Suppressor macrophage treated with lipopolysaccharide for 1 hour (primary cell): ENCODE data around the gene USP34.
"Not testable (repeated sequence)": the region's sequence is repeated elsewhere in the genome, so short reads cannot be mapped to it uniquely, and the experiment has no call there.

Source experiments
- DNase-seq, 3 donors: peaks; one replicate each; pipeline ENCODE4 v3.0.0-alpha.2; 2020 to 2022

The USP34 gene

DNA sequence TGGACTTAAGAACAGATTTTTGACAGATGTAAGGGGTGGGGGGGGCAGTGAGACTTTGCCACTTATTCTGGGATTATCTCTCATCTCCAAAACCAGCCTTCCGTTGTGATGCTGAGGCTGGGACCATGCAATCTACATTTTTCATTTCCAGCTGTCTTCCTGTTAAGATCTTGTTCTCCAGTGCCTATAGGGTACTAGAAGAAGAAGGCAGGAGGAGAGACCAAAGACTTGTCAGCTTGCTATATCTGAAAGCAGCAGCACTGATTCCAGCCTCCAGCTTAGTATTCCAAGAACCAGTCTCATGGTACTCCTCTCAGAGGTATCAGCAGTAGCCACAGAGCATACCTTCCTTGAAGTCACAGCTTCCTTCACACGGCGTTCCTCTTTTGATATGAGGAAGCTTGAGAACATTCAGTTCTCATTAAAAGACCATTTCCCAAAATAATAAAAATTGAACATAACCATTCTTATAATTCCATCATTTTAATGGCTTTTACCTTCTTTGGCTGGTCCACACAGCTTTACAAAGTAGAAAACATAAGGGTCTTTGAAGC lies 49.8 kb downstream of the USP34 start:
- peak; percentile 29 to 41 (median 39) for DNase-seq

DNA sequence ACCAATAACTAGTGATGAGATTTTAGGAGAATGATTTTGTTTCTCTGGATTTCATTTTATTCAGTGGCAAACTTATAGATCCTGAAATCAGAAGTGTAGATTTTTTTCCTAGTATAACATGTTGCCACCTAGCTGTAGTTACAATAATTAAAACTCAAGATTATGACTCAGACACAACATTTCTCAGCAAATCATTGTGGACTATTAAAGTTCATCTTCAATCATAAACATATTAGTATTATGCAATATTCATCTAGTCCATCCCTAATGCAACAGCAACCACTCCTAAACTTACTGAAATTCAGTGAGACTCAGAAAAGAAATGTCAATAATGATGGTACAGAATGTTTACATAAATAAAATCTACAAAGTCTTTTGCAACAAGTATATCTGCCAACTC lies 51.3 kb downstream of the USP34 start:
- DNase-seq, result no peak

DNA sequence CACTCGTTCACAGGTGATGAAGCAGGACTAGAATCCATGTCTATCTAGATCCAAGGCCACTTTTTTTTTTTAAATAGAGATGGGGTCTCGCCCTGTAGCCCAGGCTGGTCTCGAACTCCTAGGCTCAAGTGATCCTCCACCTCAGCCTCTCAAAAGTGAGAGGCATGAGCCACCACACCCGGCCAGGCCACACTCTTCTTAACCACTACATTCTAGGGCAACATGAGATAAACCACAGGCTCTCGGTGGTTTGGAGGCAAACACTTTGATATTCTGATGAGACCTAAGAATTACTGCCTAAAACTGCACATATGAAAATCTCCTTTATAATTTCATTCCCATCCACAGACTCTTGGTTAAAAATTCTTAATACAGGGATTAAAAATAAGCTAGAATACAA lies 51.8 kb downstream of the USP34 start:
- DNase-seq, result no peak

DNA sequence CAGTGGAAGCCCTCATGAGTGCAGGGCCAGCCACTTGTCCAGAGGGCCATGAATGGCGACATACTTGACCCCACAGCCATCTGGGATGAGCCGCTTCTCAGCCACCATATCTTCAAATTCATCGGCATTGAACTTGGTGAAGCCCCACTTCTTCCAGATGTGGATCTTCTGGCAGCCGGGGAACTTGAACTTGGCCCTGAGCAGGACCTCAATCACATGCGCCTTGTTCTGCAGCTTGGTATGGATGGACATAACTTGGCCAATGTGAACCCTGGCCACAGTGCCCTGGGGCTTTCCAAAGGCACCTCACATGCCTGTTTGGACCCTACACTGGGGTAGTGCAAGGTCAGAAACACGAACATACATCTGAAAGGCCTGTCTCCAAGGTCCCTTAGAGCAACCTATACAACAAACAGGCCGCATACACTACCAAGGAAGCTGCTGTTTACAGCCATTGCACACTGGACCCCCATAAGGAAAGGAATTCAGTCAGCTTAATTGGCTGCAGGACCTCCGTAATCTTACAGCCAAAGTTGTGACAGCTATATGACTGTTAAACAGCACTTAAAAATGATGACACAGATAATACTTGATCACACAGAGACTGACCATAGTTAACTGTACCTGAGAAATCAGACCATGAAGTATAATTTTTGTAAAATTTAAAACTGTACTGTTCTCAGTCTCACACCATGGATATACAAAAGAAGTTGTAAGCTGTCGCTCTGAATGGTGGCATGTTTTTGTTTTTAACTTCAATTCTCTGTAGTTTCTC lies 53.8 kb downstream of the USP34 start:
- DNase-seq, result no peak

DNA sequence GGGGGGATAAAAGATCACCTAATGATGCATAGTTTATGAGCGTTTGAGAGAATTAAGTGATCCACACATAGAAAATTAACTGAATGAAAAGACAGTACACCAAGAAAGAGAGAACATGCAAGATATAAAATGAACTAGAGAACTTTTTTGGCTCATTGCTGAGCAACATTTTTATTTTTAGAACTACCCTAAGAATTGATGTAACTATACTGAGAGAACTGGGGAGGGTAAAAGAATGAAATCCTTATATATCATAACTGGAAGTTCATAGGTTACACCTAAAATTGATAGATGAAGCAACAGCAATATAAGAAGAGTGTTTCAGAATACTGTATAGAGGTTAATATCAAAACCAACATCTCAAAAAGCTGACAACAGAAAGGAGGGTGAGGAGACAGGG lies 55.6 kb downstream of the USP34 start:
- no peak for DNase-seq

DNA sequence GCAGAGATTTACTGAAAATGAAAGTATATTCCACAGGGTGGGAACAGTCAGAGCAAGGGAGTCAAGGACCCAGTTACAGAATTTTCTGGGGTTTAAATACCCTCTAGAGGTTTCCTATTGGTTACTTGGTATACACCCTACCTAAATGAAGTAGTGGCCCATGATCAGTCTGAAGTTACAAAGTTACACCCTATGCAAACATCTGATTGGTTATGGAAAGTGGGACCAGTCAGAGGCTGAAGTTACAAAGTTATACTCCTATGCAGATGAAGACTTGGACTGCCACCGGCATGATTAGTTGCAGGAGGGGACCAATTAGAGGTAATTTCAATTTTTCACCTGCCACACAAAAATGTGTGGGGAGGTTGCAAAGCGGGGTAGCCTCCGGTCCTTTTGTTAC lies 56.2 kb downstream of the USP34 start:
- no peak for DNase-seq

DNA sequence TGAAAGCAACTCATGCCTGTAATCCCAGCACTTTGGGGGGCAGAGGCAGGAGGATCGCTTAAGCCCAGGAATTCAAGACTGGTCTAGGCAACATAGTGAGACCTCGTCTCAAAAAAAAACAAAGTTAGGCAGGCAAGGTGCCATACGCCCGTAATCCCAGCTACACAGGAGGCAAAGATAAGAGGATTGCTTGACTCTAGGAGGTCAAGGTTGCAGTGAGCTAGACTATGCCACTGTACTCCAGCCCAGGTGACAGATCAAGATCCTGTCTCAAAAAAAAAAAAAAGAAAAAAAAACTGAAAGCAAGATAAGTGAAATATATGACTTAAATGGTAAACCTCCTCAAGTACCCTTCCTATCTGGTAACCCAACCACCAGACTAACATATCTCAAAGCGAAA lies 59.8 kb downstream of the USP34 start:
- no peak for DNase-seq

DNA sequence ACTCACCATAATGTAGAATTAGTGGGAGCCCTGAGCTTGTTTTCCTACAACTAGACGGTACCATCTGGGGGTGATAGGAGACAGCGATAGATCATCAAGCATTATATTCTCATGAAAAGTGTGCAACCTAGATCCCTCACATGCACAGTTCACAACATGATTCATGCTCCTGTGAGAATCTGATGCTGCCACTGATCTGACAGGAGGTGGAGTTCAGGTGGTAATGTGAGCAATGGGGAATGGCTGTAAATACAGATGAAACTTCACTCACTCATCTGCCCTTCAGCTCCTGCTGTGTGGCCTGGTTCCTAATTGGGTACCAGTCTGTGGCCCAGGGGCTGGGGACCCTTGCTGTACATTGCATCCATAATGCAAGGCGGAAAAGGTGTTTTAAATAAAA lies 60.7 kb downstream of the USP34 start:
- no peak for DNase-seq

DNA sequence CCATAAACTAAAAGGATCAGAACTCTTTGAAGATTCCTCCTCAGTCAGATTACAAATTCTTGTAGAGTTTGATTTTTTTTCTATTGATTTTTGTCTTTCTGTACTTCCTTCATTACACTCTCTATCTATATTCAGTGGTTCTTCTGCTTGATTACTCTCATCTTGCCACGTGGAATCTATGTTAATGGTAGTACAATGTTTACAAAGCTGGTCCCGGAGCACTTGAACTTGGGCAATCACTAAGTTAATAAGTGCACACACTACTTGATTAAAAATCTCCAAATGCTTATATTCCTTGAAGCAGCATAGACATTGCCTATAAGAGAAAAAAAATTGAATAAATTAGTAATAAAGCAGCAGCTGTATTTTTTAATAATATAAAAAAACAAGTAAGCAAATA lies 65.1 kb downstream of the USP34 start:
- no peak for DNase-seq

DNA sequence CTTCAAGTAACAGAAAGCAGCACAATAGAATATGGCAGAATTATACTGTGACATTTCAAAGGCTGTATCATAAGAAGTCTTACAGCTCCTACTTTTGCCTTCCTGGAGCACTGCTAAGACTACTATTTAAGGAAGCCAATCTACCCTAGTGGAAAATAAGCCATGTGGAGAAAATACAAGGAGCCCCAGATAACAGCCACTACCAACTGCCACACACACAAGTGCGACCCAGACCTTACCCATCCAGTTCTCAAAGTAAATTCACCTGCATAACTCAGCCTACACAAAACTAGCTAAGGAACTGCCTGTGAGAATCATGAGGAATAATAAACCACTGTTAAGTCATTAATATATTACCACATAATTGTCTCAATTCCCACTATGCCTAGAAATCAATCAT lies 66.4 kb downstream of the USP34 start:
- no peak for DNase-seq

DNA sequence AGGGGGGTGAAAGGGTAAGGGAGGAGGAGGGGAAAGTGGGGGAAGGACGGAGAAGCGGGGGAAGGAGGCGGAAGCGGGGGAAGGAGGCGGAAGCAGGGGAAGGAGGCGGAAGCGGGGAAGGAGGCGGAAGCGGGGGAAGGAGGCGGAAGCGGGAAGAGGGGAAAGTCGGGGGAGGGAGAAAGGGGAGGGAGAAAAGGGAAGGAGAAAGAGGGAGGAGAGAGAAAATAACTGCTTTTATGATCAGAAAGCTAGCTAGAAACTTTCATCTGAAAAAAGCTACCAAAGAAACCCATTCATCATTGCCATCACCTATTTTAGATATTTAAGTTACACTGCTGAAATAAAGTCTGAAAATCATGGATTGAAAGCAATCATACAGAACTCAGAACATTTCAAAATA lies 72.5 kb downstream of the USP34 start:
- no peak for DNase-seq

DNA sequence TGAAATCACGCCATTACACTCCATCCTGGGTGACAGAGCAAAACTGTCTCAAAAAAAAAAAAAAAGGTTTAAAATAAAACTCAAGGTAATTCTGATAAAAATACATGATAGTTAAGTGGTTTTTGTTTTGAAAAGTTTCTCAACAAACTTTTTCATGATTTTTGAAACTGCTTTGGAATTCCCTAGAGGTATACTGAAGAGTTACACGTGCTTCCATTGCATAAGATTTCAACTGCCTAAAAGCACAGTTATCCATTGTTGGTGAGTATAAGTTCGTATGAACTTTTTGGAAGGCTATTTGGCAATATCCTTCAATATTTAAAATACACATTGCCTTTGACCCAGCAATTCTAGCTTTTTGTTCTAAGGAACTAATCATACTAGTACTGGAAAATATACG lies 74.9 kb downstream of the USP34 start:
- DNase-seq, result peak in 1 of 3 donors; percentile 3

DNA sequence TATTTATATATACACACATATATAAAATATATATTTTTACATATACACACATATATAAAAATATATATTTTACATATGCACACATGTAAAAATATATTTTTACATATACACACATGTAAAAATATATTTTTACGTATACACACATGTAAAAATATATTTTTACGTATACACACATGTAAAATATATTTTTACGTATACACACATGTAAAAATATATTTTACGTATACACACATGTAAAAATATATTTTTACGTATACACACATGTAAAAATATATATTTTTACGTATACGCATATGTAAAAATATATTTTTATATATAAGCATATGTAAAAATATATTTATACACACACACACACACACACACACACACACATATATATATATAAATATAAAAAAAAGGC lies 83.3 kb downstream of the USP34 start:
- DNase-seq, result not testable (repeated sequence)

DNA sequence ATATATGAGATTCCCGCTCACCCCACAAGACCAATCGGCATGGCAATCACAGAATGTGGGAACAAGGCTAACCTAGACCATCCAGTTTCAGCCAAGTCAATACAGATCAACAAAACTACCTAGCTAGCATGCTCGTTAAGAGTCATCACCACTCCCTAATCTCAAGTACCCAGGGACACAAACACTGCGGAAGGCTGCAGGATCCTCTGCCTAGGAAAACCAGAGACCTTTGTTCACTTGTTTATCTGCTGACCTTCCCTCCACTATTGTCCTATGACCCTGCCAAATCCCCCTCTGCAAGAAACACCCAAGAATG lies 90.0 kb downstream of the USP34 start:
- DNase-seq, result not testable (repeated sequence)

DNA sequence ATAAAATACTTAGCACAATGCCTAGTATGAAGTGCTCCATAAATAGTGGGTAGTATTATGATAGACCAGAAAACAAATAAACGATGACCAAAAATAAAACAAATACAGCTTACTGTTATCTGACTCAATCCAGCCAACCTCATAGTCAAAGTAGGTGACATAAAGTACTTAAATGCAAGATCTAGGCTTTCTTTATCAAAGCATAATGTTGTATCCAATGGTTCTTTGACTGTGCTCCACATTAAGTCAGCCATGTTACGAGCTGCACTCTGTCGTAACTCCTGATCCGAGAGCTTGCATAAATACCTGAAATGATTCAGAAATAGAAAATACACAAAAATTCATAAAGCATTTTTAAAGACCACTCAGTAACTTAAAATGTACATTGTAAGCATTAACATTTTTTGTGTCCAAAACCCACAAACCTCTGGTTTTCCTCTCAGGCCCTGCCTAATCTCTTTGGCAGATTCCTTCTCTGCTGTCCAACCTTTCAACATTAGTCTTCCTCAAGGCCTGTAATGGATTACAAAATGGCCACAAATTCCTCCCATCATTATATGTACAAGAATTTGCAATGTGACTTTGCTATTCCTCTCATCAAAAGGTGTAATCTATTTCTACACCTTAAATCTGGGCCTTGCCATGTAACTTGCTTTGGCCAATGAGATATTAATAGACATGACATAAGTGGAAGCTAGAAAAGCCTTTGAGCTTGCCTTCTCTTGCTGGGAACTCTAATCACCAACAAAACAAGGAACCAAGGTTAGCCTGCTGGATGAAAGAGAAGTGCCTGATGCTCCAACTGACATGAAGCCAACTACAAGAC lies 90.6 kb downstream of the USP34 start:
- DNase-seq, result no peak

DNA sequence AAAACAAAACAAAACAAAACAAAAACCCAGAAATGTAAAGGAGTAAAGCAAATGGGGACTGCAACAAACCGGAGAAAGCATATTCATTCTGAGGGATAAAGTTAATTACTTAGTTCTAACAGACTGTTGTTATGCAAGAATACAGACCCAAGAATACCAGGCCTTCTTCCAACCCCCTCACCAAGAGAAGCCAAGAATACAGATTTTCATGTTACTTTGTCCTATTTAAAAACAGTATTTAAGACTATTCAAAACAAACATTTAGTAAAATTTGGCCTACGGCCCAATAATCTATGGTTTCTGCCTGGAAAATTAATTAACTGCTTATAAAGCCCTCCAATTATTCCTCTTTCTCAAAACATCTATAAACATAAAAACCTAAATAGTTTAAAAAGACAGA lies 91.4 kb downstream of the USP34 start:
- DNase-seq, result no peak

DNA sequence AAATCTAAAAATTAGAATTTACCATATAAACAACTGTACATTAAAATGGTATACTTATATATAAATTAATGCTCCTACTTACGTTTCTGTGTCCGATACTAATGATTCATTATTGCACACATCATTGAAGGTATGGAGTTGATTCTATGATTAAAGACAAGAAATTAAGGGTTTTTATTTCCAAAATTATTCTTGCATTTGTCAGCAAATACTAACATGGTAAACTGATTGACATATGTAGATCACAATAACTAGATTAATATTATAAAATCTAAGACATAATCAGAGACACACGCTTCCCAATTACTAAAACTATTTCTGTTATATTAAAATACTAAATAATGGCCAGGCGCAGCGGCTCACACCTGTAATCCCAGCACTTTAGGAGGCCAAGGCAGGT lies 92.6 kb downstream of the USP34 start:
- no peak for DNase-seq

DNA sequence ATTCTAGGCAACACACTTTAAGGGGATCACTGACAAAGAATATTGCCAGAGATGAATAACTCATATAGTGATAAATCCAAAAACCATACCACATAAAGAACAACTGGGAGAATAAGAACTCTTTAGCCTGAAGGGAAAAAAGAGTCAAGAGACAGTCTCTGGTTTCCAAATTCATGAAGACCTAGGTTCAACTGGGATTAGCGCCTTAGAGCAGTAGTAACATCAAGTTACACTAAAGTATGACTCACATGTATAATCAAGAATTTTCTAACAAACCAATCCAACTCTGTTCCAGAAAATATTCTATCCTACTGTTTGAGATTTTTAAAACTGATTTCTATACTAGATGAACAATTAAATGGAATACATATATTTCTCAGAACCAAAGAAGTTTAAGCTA lies 93.8 kb downstream of the USP34 start:
- no peak for DNase-seq

DNA sequence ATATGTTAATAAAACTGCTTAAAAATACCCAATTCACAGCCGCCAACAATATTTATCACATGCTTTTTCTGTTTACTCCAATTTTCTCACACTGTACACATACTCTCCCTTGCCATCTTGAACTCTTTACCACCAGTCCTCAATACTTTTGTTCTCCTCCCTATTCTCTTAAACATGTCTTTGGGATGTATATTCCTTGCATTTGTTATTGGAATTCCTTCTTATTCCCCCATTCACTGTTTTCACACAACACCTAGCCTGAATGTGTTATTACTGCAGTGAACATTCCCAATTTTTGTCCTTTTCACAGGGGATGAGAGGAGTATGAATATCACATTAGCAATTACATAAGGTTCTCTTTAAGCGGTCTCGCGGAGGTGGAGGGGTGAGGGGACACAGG lies 94.7 kb downstream of the USP34 start:
- no peak for DNase-seq

DNA sequence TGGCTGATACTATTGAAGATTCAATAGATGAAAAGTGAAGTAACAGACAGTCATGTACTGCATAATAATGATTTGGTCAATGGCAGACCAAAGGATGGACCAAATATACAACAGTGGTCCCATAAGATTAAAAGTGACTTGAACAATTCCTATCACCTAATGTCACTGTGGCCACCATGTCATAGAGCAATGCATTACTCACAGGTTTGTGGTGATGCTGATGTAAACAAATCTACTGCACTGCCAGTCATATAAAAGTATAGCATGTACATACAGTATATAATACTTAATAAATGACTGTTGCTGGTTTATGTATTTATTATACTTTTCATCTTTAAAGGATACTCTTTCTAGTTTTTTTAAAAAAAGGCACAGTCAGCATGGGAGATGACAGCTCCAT lies 99.9 kb downstream of the USP34 start:
- no peak for DNase-seq

DNA sequence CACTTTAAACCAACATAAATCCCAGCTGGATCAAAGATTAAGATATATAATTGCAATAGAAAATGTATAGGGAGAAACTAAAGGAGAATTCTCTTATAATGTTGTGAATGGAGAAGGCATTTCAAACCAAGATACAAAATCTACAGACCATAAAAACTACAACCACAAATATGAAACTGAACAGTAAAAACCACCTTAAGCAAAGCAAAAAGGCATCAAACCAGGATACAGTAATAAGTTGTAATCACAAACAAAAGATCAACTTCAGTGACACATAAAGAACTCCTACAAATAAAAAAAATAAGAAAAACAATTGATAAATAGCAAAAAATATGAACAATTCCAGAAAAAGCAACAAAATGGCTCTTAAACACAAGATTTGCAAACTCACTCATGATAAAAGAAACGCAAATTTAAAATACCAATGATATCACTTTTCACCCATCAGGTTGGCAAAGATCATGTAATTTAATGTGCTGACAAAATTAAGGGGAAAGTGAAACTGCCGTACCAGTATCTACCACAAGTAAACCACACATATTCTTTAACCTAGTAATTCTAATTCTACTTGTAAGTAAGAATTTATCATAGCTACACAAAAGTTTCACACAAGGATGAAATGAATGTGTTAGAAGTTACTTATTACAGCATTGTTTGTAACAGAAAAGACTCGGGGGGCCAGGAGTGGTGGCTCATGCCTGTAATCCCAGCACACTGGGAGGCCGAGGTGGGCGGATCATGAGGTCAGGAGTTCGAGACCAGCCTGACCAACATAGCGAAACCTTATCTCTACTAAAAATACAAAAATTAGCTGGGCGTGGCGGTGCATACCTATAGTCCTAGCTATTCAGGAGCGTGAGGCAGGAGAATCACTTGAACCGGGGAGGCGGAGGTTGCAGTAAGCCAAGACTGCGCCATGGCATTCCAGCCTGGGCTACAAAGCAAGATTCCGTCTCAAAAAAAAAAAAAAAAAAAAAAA lies 101.9 kb downstream of the USP34 start:
- no peak for DNase-seq

DNA sequence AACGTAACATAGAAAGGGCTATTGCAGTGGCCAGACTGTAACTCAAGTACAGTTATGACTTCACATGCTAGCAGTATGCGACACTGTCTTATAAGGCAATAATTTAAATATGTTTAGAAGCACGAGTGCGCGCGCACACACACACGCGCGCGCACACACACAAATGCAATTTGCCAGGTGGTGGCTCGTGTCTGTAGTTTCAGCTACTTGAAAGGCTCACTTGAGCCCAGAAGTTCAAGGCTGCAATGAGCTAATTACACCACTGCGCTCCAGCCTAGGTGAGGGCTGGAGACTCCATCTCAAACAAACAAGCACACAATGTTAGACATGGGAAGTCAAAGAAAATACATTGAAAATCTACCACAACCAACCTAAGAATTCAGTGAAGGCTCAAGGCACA lies 103.7 kb downstream of the USP34 start:
- no peak for DNase-seq

DNA sequence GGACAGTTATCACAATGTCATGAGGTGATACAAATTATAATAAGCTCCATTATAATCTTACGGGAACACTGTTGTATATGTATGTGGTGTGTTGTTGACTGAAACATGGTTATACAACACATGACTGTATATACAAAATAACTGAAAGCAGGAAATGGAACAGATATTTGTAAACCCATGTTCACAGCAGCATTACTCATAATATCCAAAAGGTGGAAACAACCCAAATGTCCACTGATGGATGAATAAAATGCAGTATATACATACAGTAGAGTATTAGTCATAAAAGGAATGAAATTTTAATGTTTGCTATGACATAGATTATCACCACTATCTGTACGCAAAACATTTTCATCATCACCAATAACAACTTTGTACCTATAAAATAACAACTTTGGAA lies 107.3 kb downstream of the USP34 start:
- peak in 1 of 3 donors; percentile 19 for DNase-seq
